GM19099 (cell line): ENCODE results near the gene NRG3.

ENCODE experiments used
- POLR2A ChIP-seq: IDR thresholded peaks from 3 replicates; pipeline ENCODE4 v1.6.1; 2011; ENCODE audit warnings: low read depth; ENCODE audit not compliant: insufficient read length; ENCODE audit errors: extremely low read depth

NRG3 gene

GRCh38 chr10:81874875-81875466 is at the start of gene NRG3:
NRG3 (plus strand) TSS chr10:81875194.
- no peak for TF ChIP-seq POLR2A

GRCh38 chr10:81828251-81828650 is 46.7 kb upstream of the NRG3 start:
- TF ChIP-seq POLR2A: no peak

GRCh38 chr10:81831060-81831459 is 43.9 kb upstream of the NRG3 start:
- no peak for TF ChIP-seq POLR2A

GRCh38 chr10:81838950-81839349 is 36.0 kb upstream of the NRG3 start:
- TF ChIP-seq POLR2A: no peak

GRCh38 chr10:81843042-81843441 is 32.0 kb upstream of the NRG3 start:
- no peak for TF ChIP-seq POLR2A

GRCh38 chr10:81847675-81848074 is 27.3 kb upstream of the NRG3 start:
- TF ChIP-seq POLR2A: no peak

- no peak for TF ChIP-seq POLR2A
Measured at GRCh38 chr10:81848514-81848913, 26.5 kb upstream of the NRG3 start.

- no peak for TF ChIP-seq POLR2A
Measured at GRCh38 chr10:81848931-81849330, 26.1 kb upstream of the NRG3 start.

GRCh38 chr10:81862596-81862995 is 12.4 kb upstream of the NRG3 start:
- TF ChIP-seq POLR2A: no peak

- TF ChIP-seq POLR2A: no peak
Measured at GRCh38 chr10:81863771-81864170, 11.2 kb upstream of the NRG3 start.

- TF ChIP-seq POLR2A: no peak
Measured at GRCh38 chr10:81865581-81865980, 9.4 kb upstream of the NRG3 start.

GRCh38 chr10:81866753-81867152 is 8.2 kb upstream of the NRG3 start:
- TF ChIP-seq POLR2A: no peak

GRCh38 chr10:81870472-81870871 is 4.5 kb upstream of the NRG3 start:
- no peak for TF ChIP-seq POLR2A

- TF ChIP-seq POLR2A: no peak
Measured at GRCh38 chr10:81871558-81871957, 3.4 kb upstream of the NRG3 start.

- no peak for TF ChIP-seq POLR2A
Measured at GRCh38 chr10:81872206-81872862, 2.7 kb upstream of the NRG3 start.

GRCh38 chr10:81873231-81873931 is 1.6 kb upstream of the NRG3 start:
- no peak for TF ChIP-seq POLR2A
